Activated CD4-positive, CD25-positive, alpha-beta regulatory T cell treated with anti-CD3 and anti-CD28 coated beads, Interleukin-2, amount 50 U/mL, for 72 hours (primary cell): ENCODE measurements around the gene NKD1.
"Not testable (repeated sequence)": the region's sequence is repeated elsewhere in the genome, so short reads cannot be mapped to it uniquely, and the experiment has no call there.

Experiments used
- DNase-seq: peaks from one replicate; pipeline ENCODE4 v3.0.0; 2021

The NKD1 gene

GRCh38 chr16:50548125-50548908 is at the start of gene NKD1:
Gene NKD1, plus strand, starts transcription at chr16:50548396. Its CDS starts 158 bp downstream, at chr16:50548554.
- peak; percentile 73 for DNase-seq

- DNase-seq, result no peak
Observed at GRCh38 chr16:50498431-50499155, 49.6 kb upstream of the NKD1 start.

GRCh38 chr16:50499254-50499653 is 48.9 kb upstream of the NKD1 start:
- no peak for DNase-seq

GRCh38 chr16:50500171-50500874 is 47.9 kb upstream of the NKD1 start:
- no peak for DNase-seq

- DNase-seq, result no peak
Observed at GRCh38 chr16:50501251-50501650, 46.9 kb upstream of the NKD1 start.

GRCh38 chr16:50501986-50502615 is 46.1 kb upstream of the NKD1 start:
- DNase-seq, result no peak

- no peak for DNase-seq
Observed at GRCh38 chr16:50502616-50503011, 45.6 kb upstream of the NKD1 start.

GRCh38 chr16:50503868-50504531 is 44.2 kb upstream of the NKD1 start:
- DNase-seq, result not testable (repeated sequence)

GRCh38 chr16:50505115-50505514 is 43.1 kb upstream of the NKD1 start:
- no peak for DNase-seq

GRCh38 chr16:50505714-50506542 is 42.3 kb upstream of the NKD1 start:
- DNase-seq, result no peak

- no peak for DNase-seq
Observed at GRCh38 chr16:50506543-50506937, 41.7 kb upstream of the NKD1 start.

GRCh38 chr16:50507397-50507796 is 40.8 kb upstream of the NKD1 start:
- DNase-seq, result no peak

GRCh38 chr16:50509521-50510341 is 38.5 kb upstream of the NKD1 start:
- peak; percentile 55 for DNase-seq

- no peak for DNase-seq
Observed at GRCh38 chr16:50515218-50515617, 33.0 kb upstream of the NKD1 start.

- no peak for DNase-seq
Observed at GRCh38 chr16:50516401-50516800, 31.8 kb upstream of the NKD1 start.

- no peak for DNase-seq
Observed at GRCh38 chr16:50516890-50517289, 31.3 kb upstream of the NKD1 start.

GRCh38 chr16:50517450-50518252 is 30.5 kb upstream of the NKD1 start:
- no peak for DNase-seq

- DNase-seq, result no peak
Observed at GRCh38 chr16:50519001-50519400, 29.2 kb upstream of the NKD1 start.

- DNase-seq, result no peak
Observed at GRCh38 chr16:50519602-50520001, 28.6 kb upstream of the NKD1 start.
